GM18951 (cell line): ENCODE measurements around the gene TCTA.
"Not testable (repeated sequence)": the region's sequence is repeated elsewhere in the genome, so short reads cannot be mapped to it uniquely, and the experiment has no call there.

ENCODE experiments used
- POLR2A ChIP-seq: IDR thresholded peaks from 4 replicates; pipeline ENCODE4 v1.6.1; 2011; ENCODE audit warnings: mild to moderate bottlenecking; ENCODE audit not compliant: insufficient read length, insufficient read depth; ENCODE audit errors: extremely low read depth
- in situ Hi-C: fragments of 300-500 bp; cut with MboI; formaldehyde crosslinking; loops from one replicate; pipeline ENCODE4 v1.12.0; 2022; ENCODE audit warnings: low sequenced_read_pairs, mixed read lengths, inconsistent platforms; ENCODE audit not compliant: unreplicated experiment

The TCTA gene

DNA sequence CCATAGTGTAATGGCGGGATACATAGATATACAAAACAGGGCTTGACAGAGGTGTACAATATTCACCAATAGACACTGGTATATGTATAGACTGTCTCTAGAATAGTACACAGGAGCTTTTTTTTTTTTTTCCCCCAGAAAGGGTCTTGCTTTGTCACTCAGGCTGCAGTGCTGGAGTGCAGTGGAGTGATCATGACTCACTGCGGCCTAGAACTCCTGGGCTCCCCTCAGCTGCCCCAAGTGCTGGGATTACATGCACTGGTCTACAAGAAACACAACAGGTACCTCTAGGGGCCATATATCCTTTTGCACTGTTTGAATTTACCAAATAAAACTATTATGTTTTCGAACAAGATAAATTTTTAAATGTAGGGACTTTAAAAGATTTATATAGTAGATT, 12.8 kb upstream of the TCTA start:
- in situ Hi-C loops, result no loop called here
- TF ChIP-seq POLR2A, result no peak

GRCh38 chr3:49401766-49402165, 10.5 kb upstream of the TCTA start:
- TF ChIP-seq POLR2A, result no peak
- in situ Hi-C loops, result no loop called here

GRCh38 chr3:49403891-49404290, 8.3 kb upstream of the TCTA start:
- in situ Hi-C loops, result no loop called here

DNA sequence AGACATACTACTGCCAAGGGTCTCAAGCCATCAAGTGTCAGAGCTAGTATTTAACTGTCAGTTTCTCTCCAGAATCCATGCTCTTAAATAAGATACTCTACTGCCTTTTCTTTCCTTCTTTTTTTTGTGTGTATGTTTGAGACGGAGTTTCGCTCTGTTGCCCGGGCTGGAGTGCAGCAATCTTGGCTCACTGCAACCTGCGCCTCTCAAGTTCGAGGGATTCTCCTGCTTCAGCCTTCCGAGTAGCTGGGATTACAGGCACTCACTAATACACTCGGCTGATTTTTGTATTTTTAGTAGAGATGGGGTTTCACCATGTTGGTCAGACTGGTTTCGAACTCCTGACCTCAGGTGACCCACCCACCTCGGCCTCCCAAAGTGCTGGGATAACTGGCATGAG, 6.7 kb upstream of the TCTA start:
- in situ Hi-C loops, result not testable (repeated sequence)

More at GRCh38 chr3:49403891-49404290, 8.3 kb upstream of the TCTA start:
- no peak for TF ChIP-seq POLR2A

DNA sequence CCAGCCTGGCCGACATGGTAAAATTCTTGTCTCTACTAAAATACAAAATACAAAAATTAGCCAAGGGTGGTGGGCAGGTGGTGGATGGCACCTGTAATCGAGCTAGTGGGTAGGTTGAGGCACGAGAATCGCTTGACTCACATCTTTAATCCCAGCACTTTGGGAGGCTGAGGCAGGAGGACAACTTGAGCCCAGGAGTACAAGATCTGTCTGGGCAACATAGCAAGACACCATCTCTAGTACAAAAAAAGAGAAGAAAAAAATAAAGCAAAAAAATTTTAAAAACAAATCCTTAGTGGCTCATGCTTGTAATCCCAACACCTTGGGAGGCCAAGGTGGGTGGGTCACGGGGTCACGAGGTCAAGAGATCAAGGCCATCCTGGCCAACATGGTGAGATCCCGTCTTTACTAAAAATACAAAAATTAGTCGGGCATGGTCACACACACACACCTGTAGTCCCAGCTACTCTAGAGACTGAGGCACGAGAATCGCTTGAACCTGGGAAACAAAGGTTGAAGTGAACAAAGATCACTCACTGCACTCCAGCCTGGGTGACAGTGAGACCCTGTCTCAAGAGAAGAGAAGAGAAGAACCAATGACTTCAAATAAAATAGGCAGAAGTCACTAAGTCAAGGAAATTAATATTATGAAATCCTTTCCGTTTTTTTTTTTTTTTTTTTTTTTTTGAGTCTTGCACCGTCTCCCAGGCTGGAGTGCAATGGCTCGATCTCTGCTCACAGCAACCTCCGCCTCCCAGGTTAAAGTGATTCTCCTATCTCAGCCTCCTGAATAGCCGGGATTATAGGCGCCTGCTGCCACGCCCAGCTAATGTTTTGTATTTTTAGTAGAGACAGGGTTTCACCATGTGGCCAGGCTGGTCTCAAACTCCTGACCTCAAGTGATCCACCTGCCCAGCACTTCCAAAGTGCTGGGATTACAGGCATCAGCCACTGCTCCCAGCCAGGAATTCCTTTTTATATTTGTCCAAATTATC, 5.4 kb upstream of the TCTA start:
- TF ChIP-seq POLR2A, result no peak
- in situ Hi-C loops, result no loop called here

- no peak for TF ChIP-seq POLR2A
- in situ Hi-C loops, result no loop called here
Measured at GRCh38 chr3:49410066-49410845, 2.0 kb upstream of the TCTA start.

GRCh38 chr3:49410846-49411534, 1.2 kb upstream of the TCTA start:
- in situ Hi-C loops, result no loop called here
- no peak for TF ChIP-seq POLR2A

DNA sequence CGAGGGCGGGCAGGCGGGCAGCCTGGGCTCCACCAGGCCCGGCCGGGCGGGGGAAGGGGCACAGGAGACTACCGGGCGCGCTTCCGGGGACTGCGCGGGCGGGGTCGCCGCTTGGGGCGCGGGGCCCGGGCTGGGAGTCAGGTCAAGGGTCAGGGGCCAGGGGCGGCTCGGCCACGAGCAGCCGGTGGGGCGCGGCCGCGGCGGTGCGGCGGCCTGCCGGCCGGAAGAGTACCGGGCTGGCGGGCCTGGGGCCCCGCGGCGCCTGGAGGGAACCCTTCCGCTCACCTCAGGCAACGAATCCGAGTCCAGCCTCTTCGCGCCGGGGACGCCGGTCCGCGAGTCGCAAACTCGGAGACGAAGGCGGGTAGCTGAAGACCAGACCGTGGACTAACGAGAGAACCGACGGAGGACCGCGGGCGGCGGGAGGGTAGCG, 672 bp upstream of the TCTA start:
- TF ChIP-seq POLR2A, result no peak
- in situ Hi-C loops, result no loop called here

GRCh38 chr3:49412632-49413337, 562 bp downstream of the TCTA start:
- TF ChIP-seq POLR2A, result no peak
- in situ Hi-C loops, result no loop called here

DNA sequence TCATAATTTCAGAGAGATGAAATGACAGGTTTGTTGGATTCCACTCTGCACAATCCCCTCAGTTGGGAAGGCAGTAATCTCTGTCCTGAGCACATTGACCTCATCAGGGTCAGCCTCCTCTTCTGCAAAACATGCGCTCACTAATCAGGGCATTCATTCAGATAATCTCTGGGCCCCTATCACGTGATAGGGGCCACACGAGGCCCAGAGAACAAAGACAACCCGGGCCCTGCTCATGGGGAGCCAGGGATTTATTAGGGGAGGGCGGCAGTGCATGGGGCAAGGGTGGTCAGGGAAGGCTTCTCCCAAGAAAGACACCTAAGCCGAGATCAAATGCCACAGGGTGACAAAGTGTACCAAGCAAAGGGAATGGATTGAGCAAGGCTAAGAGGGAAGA, 1.1 kb downstream of the TCTA start:
- no peak for TF ChIP-seq POLR2A
- in situ Hi-C loops, result no loop called here

DNA sequence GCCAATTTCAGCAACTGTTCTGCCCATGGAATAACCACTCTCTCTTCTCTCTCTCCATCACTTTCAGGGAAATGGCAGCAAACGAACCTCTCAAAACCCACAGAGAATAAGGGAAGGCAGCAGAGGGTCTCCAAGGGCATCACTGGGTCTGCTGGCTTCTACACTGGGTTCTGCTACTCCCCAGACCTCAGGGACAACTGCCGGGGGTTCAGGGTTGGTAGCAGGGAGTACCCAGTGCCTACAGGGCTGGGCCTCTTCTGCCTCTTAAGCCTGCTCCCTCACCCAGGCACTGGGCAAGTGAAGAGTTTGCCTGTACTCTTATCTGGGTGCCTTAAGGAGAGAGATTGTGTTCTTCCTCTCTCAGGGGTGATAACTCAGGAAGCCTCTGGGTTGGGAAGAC, 2.5 kb downstream of the TCTA start:
- no peak for TF ChIP-seq POLR2A
- in situ Hi-C loops, result no loop called here

DNA sequence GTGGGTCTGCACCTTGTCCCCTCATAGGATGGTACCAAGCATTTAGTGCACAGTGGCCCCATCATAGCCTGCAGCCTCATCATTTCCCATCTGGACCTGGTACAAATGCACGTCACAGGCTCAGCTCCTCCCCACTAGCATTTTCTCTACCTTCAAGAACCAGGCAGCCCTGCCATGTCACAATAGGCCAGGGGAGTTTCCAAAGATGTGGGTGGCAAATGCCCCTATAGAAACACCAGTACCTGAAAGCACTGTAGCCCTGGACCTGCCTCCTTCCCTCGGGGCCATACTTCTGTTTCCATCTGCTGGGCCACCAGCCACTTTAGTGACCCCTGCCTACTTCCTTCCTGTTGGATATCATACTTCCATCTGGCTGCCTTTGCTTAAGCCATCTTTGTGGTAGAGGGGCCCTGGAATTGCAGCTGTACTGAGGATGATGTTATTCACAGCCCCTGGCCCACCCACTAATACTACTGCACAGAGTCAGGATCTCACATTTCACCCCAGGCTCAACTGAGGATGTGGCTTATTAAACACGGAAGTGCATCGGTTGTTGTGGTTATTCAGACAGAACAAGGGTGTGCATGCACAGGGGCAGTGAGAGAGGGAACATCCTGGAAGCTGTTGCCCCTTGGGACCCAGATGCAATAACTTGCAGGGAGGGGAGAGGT, 3.8 kb downstream of the TCTA start:
- no peak for TF ChIP-seq POLR2A
- in situ Hi-C loops, result no loop called here
